Adrenal gland (tissue), 12 donors: ENCODE measurements around the gene LZIC. TPM values are rescaled to one million over a fixed set of nuclear protein-coding genes. Genes with fewer than 3 reads are reported as not detected.
"Not testable (repeated sequence)": the region's sequence is repeated elsewhere in the genome, so short reads cannot be mapped to it uniquely, and the experiment has no call there.

Source experiments
- DNase-seq, 7 donors: peaks; one replicate each; pipeline ENCODE4 v3.0.0-alpha.2; 2019 to 2020
- H3K27ac ChIP-seq, 5 donors: fragments of 200-600 bp; sonication (generic) in 4 of 5; 1 replicate in 3 of 5; 2 replicates in 2 of 5; pipeline versions ENCODE4 v1.5.1 to v1.8.0; 2016 to 2020; ENCODE audit warnings: mild to moderate bottlenecking in 1 of 5
- H3K27me3 ChIP-seq: fragments of 200-600 bp; 2 replicates; pipeline ENCODE4 v1.8.0; 2021
- H3K36me3 ChIP-seq, 2 donors: fragments of 200-600 bp; replicated peaks in 1 of 2; 1 replicate in 1 of 2; 2 replicates in 1 of 2; pipeline versions ENCODE4 v1.5.1 to v1.8.0; 2018 to 2022
- H3K4me1 ChIP-seq, 2 donors: fragments of 200-600 bp; replicated peaks in 1 of 2; 1 replicate in 1 of 2; 2 replicates in 1 of 2; pipeline versions ENCODE4 v1.5.1 to v1.8.0; 2018 to 2021
- H3K4me3 ChIP-seq, 4 donors: fragments of 200-600 bp; sonication (generic) in 3 of 4; one replicate each; pipeline ENCODE4 v1.5.1; 2016 to 2018
- H3K9me3 ChIP-seq, 3 donors: fragments of 200-600 bp; sonication (generic) in 1 of 3; replicated peaks in 1 of 3; 1 replicate in 2 of 3; 2 replicates in 1 of 3; pipeline versions ENCODE4 v1.5.1 to v1.8.0; 2016 to 2021
- POLR2A ChIP-seq, 2 donors: fragments of 450-650 bp; IDR thresholded peaks; one replicate each; pipeline ENCODE4 v1.6.1; 2017; ENCODE audit warnings: antibody characterized with exemption in 2 of 2, mild to moderate bottlenecking in 2 of 2, moderate library complexity in 1 of 2
- WGBS, 4 donors: extraction: QIAGEN DNeasy Blood & Tissue Kit in 2 of 4; methylation state at CpG; one replicate each; pipeline versions ENCODE4 v1.1.5 to v1.1.7; 2013 to 2017; 5-methylcytosine and 5-hydroxymethylcytosine counted together
- intact Hi-C, 2 donors: fragments of 100-400 bp; cut with DNase I; formaldehyde crosslinking; loops; one replicate each; pipeline versions ENCODE4 v1.14.1 to v1.15.0; 2022 to 2023
- polyA plus RNA-seq, 3 donors: library from polyadenylated mRNA; stranded (reverse); fragments of 200-250 nt in 2 of 3; fragments of 350-450 nt in 1 of 3; fragmentation: Illumina TruSeq in 1 of 3; extraction: RNeasy Lipid Tissue Mini Kit (QIAGEN cat#74804) in 1 of 3; gene quantifications; one replicate each; pipeline ENCODE4 v1.2.3, GENCODE V29; 2013 to 2014
- total RNA-seq, 9 donors: library from RNA; depleted of rRNA in 4 of 9; stranded (reverse); fragments of >200 nt in 4 of 9; fragments of 120-200 nt in 1 of 9; fragmentation: NEBNext Ultra II Directional in 1 of 9; extraction: Animal tissue kit (Norgen Biotek cat#: 25700) in 1 of 9; gene quantifications; one replicate each; pipeline versions ENCODE4 v1.1.0 to v1.2.4, GENCODE V29; 2013 to 2023
- TF ChIP-seq, protein P1 (sequence below), 6 experiments: fragments of 450-650 bp in 4 of 6; fragments of 200-600 bp in 2 of 6; sonication (generic) in 1 of 6; IDR thresholded peaks; 1 replicate in 5 of 6; 2 replicates in 1 of 6; pipeline versions ENCODE4 v1.5.1 to v1.8.0; 2016 to 2021; ENCODE audit warnings: antibody characterized with exemption in 6 of 6, mild to moderate bottlenecking in 2 of 6, moderate library complexity in 1 of 6
- donor health status: healthy with polysubstance abuse.
- donor health status: Bipolar disorder and iron deficiency.
- donor health status: DM: yes; HTN: yes; CAD: no.
- donor health status: DM: no; HTN: no; CAD: no.
- donor health status: DM: no; HTN: no; CAD: no.
- donor health status: DM: yes; HTN: yes; CAD: no.

LZIC gene
- total and polyA plus RNA-seq, 12 donors = 6.5 to 42.9 (median 30.3) TPM

DNA sequence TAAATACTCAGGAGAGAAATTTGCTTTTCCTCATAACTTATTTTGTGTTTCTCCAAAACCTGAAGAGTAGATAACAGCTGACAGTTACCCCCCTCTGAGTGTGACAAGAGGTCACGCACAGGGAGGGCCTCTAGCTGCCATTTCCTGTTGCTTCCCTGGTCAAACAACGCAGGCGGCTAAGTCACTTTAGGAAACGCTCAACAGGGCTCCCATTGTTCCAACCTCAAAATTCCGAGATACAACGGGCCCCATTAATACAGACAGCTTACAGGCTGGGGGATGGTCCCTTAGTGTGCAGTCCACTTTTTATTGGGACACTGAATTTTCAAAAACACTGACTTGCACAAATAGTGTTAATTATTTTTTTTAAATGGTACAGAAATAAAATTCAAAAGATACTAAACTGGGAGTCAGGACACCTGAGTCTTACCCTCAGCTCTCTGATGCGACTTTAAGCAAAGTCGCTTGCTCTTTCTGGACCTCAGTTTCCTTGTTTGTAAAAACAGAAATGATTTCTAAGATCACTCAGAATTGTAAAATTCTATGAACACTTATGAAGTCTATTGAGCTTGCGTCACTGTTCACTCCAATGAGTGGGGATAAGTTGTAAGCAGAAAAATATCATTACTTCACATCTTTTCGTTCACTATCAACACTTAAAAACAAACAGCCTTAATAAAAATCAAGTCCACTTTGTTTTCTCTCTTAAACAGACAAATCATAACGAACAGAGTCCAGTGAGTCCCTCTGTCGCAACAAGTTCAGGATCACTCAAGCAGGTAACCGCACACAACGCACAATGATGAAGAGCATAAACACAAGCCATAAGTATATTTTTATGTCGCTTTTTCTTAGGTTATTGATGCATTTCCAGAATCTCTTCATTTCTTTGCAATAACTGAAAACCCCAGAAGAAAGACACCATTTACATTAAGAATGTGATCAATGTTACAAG is 13.5 kb downstream of the LZIC start:
- no peaks in the 10 kb centered on the region for H3K4me1 ChIP-seq
- no peak for DNase-seq
- no peak overlapping the region for H3K4me3 ChIP-seq
- intact Hi-C loops = no loop called here
- no peaks in the 10 kb centered on the region for H3K27me3 ChIP-seq
- peaks cover 0 to 48% of the 10 kb centered on the region in 2 donors for H3K36me3 ChIP-seq
- no peak for TF ChIP-seq POLR2A (IDR thresholded peaks at IDR 0.05)
- TF ChIP-seq, protein P1, sequence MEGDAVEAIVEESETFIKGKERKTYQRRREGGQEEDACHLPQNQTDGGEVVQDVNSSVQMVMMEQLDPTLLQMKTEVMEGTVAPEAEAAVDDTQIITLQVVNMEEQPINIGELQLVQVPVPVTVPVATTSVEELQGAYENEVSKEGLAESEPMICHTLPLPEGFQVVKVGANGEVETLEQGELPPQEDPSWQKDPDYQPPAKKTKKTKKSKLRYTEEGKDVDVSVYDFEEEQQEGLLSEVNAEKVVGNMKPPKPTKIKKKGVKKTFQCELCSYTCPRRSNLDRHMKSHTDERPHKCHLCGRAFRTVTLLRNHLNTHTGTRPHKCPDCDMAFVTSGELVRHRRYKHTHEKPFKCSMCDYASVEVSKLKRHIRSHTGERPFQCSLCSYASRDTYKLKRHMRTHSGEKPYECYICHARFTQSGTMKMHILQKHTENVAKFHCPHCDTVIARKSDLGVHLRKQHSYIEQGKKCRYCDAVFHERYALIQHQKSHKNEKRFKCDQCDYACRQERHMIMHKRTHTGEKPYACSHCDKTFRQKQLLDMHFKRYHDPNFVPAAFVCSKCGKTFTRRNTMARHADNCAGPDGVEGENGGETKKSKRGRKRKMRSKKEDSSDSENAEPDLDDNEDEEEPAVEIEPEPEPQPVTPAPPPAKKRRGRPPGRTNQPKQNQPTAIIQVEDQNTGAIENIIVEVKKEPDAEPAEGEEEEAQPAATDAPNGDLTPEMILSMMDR (IDR thresholded peaks at IDR 0.05) = no peak
- H3K9me3 ChIP-seq = no peaks in the 10 kb centered on the region
- H3K27ac ChIP-seq = no peak overlapping the region
- WGBS, 4 donors = 81 to 84% (median 84%) methylated on average over 15 of the region's 15 CpGs

DNA sequence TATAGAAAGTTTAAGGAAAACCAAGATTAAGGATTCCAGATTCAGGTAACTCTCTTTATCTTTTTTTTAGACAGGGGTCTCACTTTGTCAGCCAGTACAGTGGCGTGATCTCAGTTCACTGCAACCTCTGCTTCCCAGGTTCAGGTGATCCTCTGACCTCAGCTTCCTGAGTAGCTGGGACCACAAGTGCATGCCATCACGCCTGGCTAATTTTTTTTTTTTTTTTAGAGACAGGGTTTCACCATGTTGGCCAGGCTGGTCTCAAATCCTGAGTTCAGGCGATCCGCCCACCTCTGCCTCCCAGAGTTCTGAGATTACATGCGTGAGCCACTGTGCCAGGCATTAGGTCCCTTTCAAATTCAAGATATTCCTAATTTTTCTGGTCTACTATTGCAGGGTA is 15.9 kb downstream of the LZIC start:
- intact Hi-C loops = no loop called here
- H3K4me1 ChIP-seq = no peaks in the 10 kb centered on the region
- H3K27me3 ChIP-seq = no peaks in the 10 kb centered on the region
- H3K9me3 ChIP-seq = no peaks in the 10 kb centered on the region
- TF ChIP-seq POLR2A (IDR thresholded peaks at IDR 0.05) = no peak
- H3K4me3 ChIP-seq = no peak overlapping the region
- no peak for DNase-seq
- no peak overlapping the region for H3K27ac ChIP-seq
- peaks cover 0 to 33% of the 10 kb centered on the region in 2 donors for H3K36me3 ChIP-seq
- 88 to 95% (median 93%) methylated on average over 5 of the region's 5 CpGs for WGBS, 4 donors

DNA sequence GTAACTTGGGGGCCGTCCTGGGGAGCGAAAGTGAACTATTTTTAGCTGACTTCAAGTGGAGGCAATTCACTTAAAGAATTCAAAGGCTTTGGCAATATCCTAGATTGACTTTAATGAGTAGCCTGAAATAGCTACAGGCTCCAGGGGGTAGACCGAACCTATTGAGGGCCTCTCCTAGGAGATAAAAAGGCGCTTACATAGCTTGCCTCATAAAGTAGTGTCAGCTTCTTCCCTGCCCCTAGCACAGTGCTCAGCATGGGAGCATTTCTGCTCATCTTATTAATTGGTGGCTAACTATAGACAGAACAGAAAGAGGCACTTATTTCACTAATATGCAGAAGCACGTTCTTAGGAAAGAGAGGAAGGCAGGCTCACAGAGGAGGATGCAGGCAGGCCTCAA is 20.8 kb downstream of the LZIC start:
- intact Hi-C loops = no loop called here
- Histone ChIP-seq H3K27me3 (no peaks in the 10 kb centered on the region), H3K4me1 (no peaks in the 10 kb centered on the region), H3K4me3 (no peak overlapping the region), H3K27ac (no peak overlapping the region), H3K9me3 (no peaks in the 10 kb centered on the region), H3K36me3 (no peaks in the 10 kb centered on the region)
- no peak for DNase-seq
- 74 to 79% (median 76%) methylated on average over 5 of the region's 5 CpGs for WGBS, 4 donors
- TF ChIP-seq, protein P1 (IDR thresholded peaks at IDR 0.05) = no peak
- no peak for TF ChIP-seq POLR2A (IDR thresholded peaks at IDR 0.05)

DNA sequence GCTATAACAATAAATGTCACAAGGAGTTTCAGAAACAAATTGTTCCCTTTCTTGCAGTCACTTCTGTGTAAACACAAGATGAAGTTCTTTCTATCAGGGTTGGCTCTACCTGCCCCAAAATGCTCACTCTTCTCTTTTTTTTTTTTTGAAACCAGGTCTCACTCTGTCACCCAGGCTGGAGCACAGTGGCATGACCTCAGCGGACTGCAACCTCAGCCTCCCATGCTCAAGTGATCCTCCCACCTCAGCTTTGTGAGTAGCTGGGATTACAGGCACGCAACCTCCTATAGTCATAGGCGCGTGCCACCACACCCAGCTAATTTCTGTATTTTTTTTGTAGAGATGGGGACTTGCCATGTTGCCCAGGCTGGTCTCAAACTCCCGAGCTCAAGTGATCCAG is 22.6 kb downstream of the LZIC start:
- DNase-seq = no peak
- H3K27me3 ChIP-seq = no peaks in the 10 kb centered on the region
- no peaks in the 10 kb centered on the region for H3K36me3 ChIP-seq
- no peaks in the 10 kb centered on the region for H3K9me3 ChIP-seq
- H3K4me1 ChIP-seq = no peaks in the 10 kb centered on the region
- WGBS, 4 donors = 87 to 95% (median 93%) methylated on average over 3 to 5 of the region's 5 CpGs
- intact Hi-C loops = no loop called here
- TF ChIP-seq, protein P1 (IDR thresholded peaks at IDR 0.05) = no peak
- H3K27ac ChIP-seq = no peak overlapping the region
- H3K4me3 ChIP-seq = no peak overlapping the region

DNA sequence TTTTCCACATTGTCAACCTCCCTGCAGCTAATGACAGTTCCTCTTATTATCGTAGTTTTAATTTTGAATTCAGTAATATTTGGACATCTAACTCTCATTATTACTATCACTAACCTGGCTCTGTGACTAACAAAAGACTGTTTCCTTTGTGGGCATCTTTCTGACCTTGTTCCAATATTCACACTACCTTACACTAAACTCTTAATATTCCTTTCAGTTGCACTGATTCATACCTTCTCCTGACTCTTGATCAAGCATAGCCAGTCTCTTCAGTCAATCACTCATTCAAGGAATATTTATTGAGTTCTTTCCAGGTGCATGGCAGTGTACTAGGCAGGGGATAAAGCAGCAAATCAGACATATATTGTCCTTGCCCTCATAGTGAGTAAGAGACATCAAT is 25.3 kb downstream of the LZIC start:
- Histone ChIP-seq H3K4me1 (no peaks in the 10 kb centered on the region), H3K36me3 (no peaks in the 10 kb centered on the region), H3K4me3 (no peak overlapping the region), H3K9me3 (no peaks in the 10 kb centered on the region), H3K27ac (no peak overlapping the region), H3K27me3 (no peaks in the 10 kb centered on the region)
- TF ChIP-seq, protein P1 (IDR thresholded peaks at IDR 0.05) = no peak
- TF ChIP-seq POLR2A (IDR thresholded peaks at IDR 0.05) = no peak
- DNase-seq = no peak
- intact Hi-C loops = no loop called here
- 76 to 91% (median 85%) methylated on average over 1 of the region's 1 CpG for WGBS, 4 donors

DNA sequence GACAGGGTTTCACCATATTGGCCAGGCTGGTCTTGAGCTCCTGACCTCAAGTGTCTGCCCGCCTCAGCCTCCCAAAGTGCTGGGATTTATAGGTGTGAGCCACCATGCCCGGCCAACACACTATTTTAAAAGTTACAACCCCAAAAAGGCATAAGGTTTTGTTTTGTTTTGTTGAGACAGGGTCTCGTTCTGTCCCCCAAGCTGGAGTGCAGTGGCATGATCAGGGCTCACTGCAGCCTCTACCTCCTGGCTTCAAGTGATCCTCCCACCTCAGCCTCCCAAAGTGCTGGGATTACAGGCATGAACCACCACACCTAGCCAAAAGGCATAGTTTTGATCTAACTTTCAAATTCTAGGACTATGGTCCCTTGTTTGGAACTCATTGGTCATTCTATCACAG is 25.7 kb downstream of the LZIC start:
- H3K27ac ChIP-seq = not testable (repeated sequence)

More for the DNA sequence above, 25.7 kb downstream of the LZIC start:
- DNase-seq, H3K36me3 ChIP-seq, intact Hi-C loops, H3K9me3 ChIP-seq, H3K4me1 ChIP-seq, H3K4me3 ChIP-seq, H3K27me3 ChIP-seq: not testable (repeated sequence)
- WGBS, 4 donors = 85 to 90% (median 88%) methylated on average over 3 of the region's 3 CpGs
